ENCODE measurements around the gene KCND2. TPM values are rescaled to one million over a fixed set of nuclear protein-coding genes. Genes with fewer than 3 reads are reported as not detected.
A peak's percentile ranks its signal among the peaks of the same experiment; 100 is the strongest.

The KCND2 gene
- total RNA-seq, 1 experiment from 2014 or later = 0.33 TPM

GRCh38 chr7:120742372-120742771 is 469.4 kb downstream of the KCND2 start:
- Histone ChIP-seq H3K4me2 (ENCODE audit: low read length) (peak overlapping the region; percentile 74; the same call in 1 of the 2 replicates), H3K79me2 (ENCODE audit: low read length) (no peaks in the 10 kb centered on the region), H3K4me3 (ENCODE audit: low read length) (no peak overlapping the region), H3K27ac (ENCODE audit: low read length) (no peak overlapping the region), H2AFZ (ENCODE audit: low read length) (no peak overlapping the region), H3K4me1 (ENCODE audit: insufficient read depth, low read length) (peaks cover 18% of the 10 kb centered on the region), H3K9me3 (ENCODE audit: low read length) (no peaks in the 10 kb centered on the region), H3F3A (ENCODE audit: low read length, unreplicated experiment) (no peaks in the 10 kb centered on the region), H3K9me2 (replicated peaks; ENCODE audit: low read length) (no peaks in the 10 kb centered on the region), H3K27me3 (ENCODE audit: low read length) (no peaks in the 10 kb centered on the region), H3K9ac (ENCODE audit: low read length) (no peak overlapping the region), H4K20me1 (ENCODE audit: low read length) (no peaks in the 10 kb centered on the region), H3K36me3 (ENCODE audit: low read depth, low read length) (no peaks in the 10 kb centered on the region)
- ChIA-PET CTCF (no interaction called here), POLR2A (ENCODE audit: unreplicated experiment) (no interaction called here)
- ATAC-seq (no peak), DNase-seq (no peak)
- intact Hi-C loops (cut with micrococcal nuclease) = loop anchor here (5.0 kb wide), 1 partner anchor 210 kb away; the partner anchor contains the start of gene ING3
- TF ChIP-seq EZH2phosphoT487 (IDR thresholded peaks at IDR 0.05; ENCODE audit: borderline replicate concordance, low read length) = no peak
- TF ChIP-seq EZH2 (IDR thresholded peaks at IDR 0.05; ENCODE audit: low read length, unreplicated experiment) = no peak
- no peak for TF ChIP-seq CTCF (conservative IDR thresholded peaks at IDR 0.05; ENCODE audit: low read depth, low read length)
- BruUV-seq (replicated peaks) = no TSS peak

GRCh38 chr7:120743128-120743527 is 470.2 kb downstream of the KCND2 start:
- CTCF ChIA-PET = no interaction called here
- no TSS peak for BruUV-seq (replicated peaks)
- no peaks in the 10 kb centered on the region for H3K27me3 ChIP-seq (ENCODE audit: low read length)

More at GRCh38 chr7:120743128-120743527, 470.2 kb downstream of the KCND2 start:
- DNase-seq (peak; percentile 82), ATAC-seq (peak; percentile 92)
- Histone ChIP-seq H3K79me2 (ENCODE audit: low read length) (no peaks in the 10 kb centered on the region), H3K4me2 (ENCODE audit: low read length) (peak overlapping the region; percentile 74), H3K27ac (ENCODE audit: low read length) (peak overlapping the region; percentile 58), H3K4me1 (ENCODE audit: insufficient read depth, low read length) (peaks cover 18% of the 10 kb centered on the region), H4K20me1 (ENCODE audit: low read length) (no peaks in the 10 kb centered on the region), H3K4me3 (ENCODE audit: low read length) (peak overlapping the region; percentile 40; the same call in 1 of the 2 replicates), H3K9me2 (replicated peaks; ENCODE audit: low read length) (no peaks in the 10 kb centered on the region), H3F3A (ENCODE audit: low read length, unreplicated experiment) (no peaks in the 10 kb centered on the region), H3K9me3 (ENCODE audit: low read length) (no peaks in the 10 kb centered on the region), H2AFZ (ENCODE audit: low read length) (peak overlapping the region; percentile 79), H3K9ac (ENCODE audit: low read length) (no peak overlapping the region; the same call in 1 of the 2 replicates), H3K36me3 (ENCODE audit: low read depth, low read length) (no peaks in the 10 kb centered on the region)
- intact Hi-C loops (cut with micrococcal nuclease) = loop anchor here (1.0 to 5.0 kb wide), 2 partner anchors 10 to 209 kb away; partner anchors contain the start of gene ING3
- TF ChIP-seq CTCF (conservative IDR thresholded peaks at IDR 0.05; ENCODE audit: low read depth, low read length) (no peak), EZH2 (IDR thresholded peaks at IDR 0.05; ENCODE audit: low read length, unreplicated experiment) (no peak), EZH2phosphoT487 (IDR thresholded peaks at IDR 0.05; ENCODE audit: borderline replicate concordance, low read length) (no peak)
- POLR2A ChIA-PET (ENCODE audit: unreplicated experiment) = no interaction called here

All from PC-3 (cell line).